HG03097 (cell line): ENCODE data around the gene OR4K13.

Source experiments
- ATAC-seq: cut with Tn5 transposase; IDR thresholded peaks from one replicate; pipeline ENCODE4 v1.9.1; 2021; ENCODE audit not compliant: unreplicated experiment, low FRiP score

Gene OR4K13, protein sequence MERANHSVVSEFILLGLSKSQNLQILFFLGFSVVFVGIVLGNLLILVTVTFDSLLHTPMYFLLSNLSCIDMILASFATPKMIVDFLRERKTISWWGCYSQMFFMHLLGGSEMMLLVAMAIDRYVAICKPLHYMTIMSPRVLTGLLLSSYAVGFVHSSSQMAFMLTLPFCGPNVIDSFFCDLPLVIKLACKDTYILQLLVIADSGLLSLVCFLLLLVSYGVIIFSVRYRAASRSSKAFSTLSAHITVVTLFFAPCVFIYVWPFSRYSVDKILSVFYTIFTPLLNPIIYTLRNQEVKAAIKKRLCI

GRCh38 chr14:20035938-20036337 is at the start of gene OR4K13:
TSS of gene OR4K13 (minus strand) at chr14:20036038. CDS start at chr14:20034758, 1,280 bp downstream.
- no peak for ATAC-seq

DNA sequence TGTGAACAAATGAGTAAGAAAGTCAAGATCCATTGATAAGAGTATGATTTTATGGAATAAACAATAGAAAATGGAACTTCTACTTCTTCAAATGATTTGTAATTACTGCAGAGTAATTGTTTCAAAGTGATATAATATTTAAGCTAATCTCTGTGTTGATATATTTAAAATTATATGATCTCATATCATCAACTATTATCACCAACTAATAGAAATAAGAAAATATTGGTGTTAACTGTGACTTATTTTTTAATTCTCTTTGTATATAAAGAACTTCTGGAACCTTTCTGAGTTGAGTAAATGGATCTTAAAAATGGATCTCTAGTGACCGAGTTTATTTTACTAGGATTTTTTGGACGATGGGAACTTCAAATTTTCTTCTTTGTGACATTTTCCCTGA is 23.9 kb upstream of the OR4K13 start, which contains the start of gene OR4L1:
OR4L1 (plus strand) TSS at position 301 of the 400 bp plus-strand sequence; CDS start at position 301, 0 bp downstream.
- no peak for ATAC-seq

DNA sequence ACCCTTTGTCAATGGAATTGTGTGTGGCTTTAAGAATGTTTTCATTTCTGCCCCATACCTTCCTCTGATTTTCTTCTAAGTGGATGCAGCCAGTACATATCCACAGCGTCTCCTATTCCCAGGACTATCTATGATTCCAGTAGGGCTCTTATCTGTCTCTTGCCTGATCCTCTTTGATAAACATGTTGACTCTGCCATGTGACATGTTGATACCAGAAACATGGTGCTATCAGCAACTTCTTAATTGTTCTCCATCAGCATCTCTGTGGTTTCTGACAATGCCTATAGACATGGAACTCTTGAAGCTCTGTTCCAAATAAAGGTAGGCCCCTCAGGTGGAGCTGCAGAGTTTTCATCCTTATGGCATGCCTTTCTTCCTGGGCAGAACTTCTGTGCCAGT is 12.4 kb upstream of the OR4K13 start:
- ATAC-seq = no peak

DNA sequence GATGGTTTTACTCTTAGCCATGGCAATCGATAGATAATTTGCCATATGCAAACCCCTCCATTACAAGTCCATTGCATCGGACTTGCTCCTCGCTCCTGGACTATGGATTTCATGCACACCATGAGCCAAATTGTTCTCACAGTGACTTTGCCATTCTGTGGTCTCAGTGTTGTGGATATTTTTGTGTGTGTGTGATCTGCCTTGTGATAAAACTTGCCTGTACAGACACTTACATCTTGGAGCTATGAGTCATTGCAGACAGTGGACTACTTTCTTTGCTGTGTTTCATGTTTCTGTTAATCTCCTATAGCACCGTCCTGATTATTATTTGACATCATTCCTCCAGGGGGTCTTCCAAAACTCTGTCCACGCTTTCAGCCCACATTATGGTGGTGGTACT is 8.4 kb upstream of the OR4K13 start:
- no peak for ATAC-seq

- ATAC-seq = no peak
Measured at GRCh38 chr14:20035449-20035848, 389 bp downstream of the OR4K13 start.

GRCh38 chr14:20031058-20031457 is 4.8 kb downstream of the OR4K13 start:
- no peak for ATAC-seq

GRCh38 chr14:20019257-20019865 is 16.5 kb downstream of the OR4K13 start, which contains the start of gene OR4K14:
TSS of gene OR4K14 (minus strand) at chr14:20019307. CDS start at chr14:20015193, 4,114 bp downstream.
- ATAC-seq = no peak

DNA sequence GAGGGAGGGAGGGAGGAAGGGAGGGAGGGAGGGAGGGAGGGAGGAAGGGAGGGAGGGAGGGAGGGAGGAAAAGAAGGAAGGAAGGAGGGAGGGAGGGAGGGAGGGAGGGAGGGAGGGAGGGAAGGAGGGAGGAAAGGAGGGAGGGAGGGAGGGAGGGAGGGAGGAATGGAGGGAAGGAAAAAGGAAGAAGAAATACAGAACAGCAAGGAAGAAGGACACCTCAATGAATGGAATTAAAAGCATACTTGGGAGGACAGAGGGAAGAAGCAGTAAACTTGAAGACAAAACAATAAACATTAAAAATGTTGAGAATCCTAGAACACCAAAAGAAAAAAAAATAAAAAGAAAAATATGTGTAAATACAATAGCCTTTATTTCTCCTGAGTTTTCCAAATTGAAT is 27.7 kb downstream of the OR4K13 start:
- ATAC-seq = no peak

DNA sequence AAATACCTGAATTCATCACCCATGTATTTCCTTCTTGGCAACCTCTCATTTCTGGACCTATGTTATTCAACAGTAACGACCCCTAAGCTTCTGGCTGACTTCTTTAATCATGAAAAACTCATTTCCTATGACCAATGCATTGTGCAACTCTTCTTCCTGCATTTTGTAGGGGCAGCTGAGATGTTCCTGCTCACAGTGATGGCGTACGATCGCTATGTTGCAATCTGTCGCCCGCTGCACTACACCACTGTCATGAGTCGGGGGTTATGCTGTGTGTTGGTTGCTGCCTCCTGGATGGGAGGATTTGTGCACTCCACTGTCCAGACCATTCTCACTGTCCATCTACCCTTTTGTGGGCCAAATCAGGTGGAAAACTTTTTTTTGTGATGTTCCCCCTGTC is 33.5 kb downstream of the OR4K13 start:
- ATAC-seq = no peak

- no peak for ATAC-seq
Measured at GRCh38 chr14:20001863-20002262, 34.0 kb downstream of the OR4K13 start, which contains the start of gene OR4Q2. TSS of gene OR4Q2 (plus strand) at chr14:20002163.

- ATAC-seq = no peak
Measured at GRCh38 chr14:19993438-19993837, 42.4 kb downstream of the OR4K13 start.
